ENCODE results near the gene HOTAIR. TPM values are rescaled to one million over a fixed set of nuclear protein-coding genes. Genes with fewer than 3 reads are reported as not detected.

HOTAIR gene
- total RNA-seq, 1 donor from 2014 or later = not detected

GRCh38 chr12:53990311-53991076, 15.7 kb upstream of the HOTAIR start:
- H3K4me1 Mint-ChIP-seq = peaks cover 24% of the 10 kb centered on the region
- no peak for DNase-seq
- no peak overlapping the region for H3K4me3 Mint-ChIP-seq
- peaks cover 3% of the 10 kb centered on the region for H3K36me3 Mint-ChIP-seq (ENCODE audit: low read depth)
- H3K27ac Mint-ChIP-seq = no peak overlapping the region
- H3K9me3 Mint-ChIP-seq = no peaks in the 10 kb centered on the region
- intact Hi-C loops (cut with micrococcal nuclease) = loop anchor here (10.0 kb wide), 1 partner anchor 56 kb away; the partner anchor contains the start of gene HOXC13
- H3K27me3 Mint-ChIP-seq = peaks cover 90% of the 10 kb centered on the region

DNA sequence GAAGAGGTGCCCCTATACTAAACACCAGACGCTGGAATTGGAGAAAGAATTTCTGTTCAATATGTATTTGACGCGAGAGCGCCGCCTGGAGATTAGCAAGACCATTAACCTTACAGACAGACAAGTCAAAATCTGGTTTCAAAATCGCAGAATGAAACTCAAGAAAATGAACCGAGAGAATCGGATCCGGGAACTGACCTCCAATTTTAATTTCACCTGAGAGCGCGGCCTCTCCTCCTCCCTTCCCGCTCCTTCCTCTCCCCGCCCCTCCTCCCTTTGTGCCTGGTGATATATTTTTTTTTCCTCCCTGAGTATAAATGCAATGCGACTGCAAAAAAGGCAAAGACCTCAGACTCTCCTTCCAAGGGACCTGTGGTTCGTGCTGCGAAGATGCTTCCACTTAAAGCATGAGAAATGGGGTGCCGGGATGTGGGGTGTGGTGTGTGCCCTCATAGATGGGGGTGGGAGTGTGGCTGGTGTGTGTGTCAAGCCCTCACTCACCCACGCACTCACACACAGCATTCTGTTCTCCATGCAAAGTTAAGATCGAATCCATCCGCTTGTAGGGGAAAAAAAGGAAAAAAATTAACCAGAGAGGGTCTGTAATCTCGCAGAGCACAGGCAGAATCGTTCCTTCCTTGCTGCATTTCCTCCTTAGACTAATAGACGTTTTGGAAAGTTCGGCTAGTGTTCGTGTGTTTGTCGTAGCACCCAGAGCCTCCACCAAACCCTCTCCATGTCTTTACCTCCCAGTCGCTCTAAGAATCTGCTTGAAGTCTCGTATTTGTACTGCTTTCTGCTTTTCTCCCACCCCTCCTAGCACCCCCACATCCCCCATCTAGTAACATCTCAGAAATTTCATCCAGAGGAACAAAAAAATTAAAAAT, 14.7 kb upstream of the HOTAIR start:
- DNase-seq = peak; percentile 77
- Mint-ChIP-seq H3K9me3 (no peaks in the 10 kb centered on the region), H3K27ac (no peak overlapping the region), H3K36me3 (ENCODE audit: low read depth) (peaks cover 5% of the 10 kb centered on the region), H3K4me1 (peaks cover 26% of the 10 kb centered on the region), H3K27me3 (peaks cover 93% of the 10 kb centered on the region), H3K4me3 (peak overlapping the region; percentile 10)
- intact Hi-C loops (cut with micrococcal nuclease) = loop anchor here (10.0 kb wide), 2 partner anchors 55 to 295 kb away; partner anchors contain the start of gene HOXC13

GRCh38 chr12:53988541-53989226, 13.9 kb upstream of the HOTAIR start:
- intact Hi-C loops (cut with micrococcal nuclease) = loop anchor here (10.0 kb wide), 1 partner anchor 294 kb away; no protein-coding TSS in a partner anchor
- peaks cover 91% of the 10 kb centered on the region for H3K27me3 Mint-ChIP-seq
- no peak overlapping the region for H3K4me3 Mint-ChIP-seq

DNA sequence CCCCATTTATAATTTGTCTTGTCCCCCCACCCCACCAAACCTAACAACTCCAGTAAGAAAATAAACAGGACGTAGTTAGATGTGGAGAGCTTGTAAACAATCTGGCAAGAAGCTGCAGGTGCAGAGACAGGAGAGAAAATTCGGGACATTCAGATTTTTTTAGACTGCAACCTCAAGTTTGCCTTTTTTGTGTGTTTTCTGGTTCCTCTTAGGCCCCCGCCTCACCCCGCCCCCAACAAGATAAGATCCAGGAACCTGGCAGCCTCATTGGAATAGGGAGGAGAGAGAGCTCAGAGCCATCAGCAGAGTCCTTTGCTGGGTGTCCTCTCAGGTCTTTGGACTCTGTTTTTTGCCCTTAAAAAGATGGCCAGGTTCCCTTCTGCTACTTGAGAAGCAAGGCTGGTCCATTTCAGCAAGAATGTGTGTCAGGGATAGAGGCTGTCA, 13.1 kb upstream of the HOTAIR start:
- H3K4me3 Mint-ChIP-seq = no peak overlapping the region
- intact Hi-C loops (cut with micrococcal nuclease) = loop anchor here (10.0 kb wide), 1 partner anchor 293 kb away; no protein-coding TSS in a partner anchor
- H3K36me3 Mint-ChIP-seq (ENCODE audit: low read depth) = peaks cover 2% of the 10 kb centered on the region
- peaks cover 24% of the 10 kb centered on the region for H3K4me1 Mint-ChIP-seq
- H3K27ac Mint-ChIP-seq = no peak overlapping the region
- H3K9me3 Mint-ChIP-seq = no peaks in the 10 kb centered on the region
- DNase-seq = no peak
- H3K27me3 Mint-ChIP-seq = peaks cover 91% of the 10 kb centered on the region

More at GRCh38 chr12:53988541-53989226, 13.9 kb upstream of the HOTAIR start:
- H3K4me1 Mint-ChIP-seq = peaks cover 24% of the 10 kb centered on the region
- H3K27ac Mint-ChIP-seq = no peak overlapping the region
- DNase-seq = no peak
- peaks cover 2% of the 10 kb centered on the region for H3K36me3 Mint-ChIP-seq (ENCODE audit: low read depth)
- H3K9me3 Mint-ChIP-seq = no peaks in the 10 kb centered on the region

DNA sequence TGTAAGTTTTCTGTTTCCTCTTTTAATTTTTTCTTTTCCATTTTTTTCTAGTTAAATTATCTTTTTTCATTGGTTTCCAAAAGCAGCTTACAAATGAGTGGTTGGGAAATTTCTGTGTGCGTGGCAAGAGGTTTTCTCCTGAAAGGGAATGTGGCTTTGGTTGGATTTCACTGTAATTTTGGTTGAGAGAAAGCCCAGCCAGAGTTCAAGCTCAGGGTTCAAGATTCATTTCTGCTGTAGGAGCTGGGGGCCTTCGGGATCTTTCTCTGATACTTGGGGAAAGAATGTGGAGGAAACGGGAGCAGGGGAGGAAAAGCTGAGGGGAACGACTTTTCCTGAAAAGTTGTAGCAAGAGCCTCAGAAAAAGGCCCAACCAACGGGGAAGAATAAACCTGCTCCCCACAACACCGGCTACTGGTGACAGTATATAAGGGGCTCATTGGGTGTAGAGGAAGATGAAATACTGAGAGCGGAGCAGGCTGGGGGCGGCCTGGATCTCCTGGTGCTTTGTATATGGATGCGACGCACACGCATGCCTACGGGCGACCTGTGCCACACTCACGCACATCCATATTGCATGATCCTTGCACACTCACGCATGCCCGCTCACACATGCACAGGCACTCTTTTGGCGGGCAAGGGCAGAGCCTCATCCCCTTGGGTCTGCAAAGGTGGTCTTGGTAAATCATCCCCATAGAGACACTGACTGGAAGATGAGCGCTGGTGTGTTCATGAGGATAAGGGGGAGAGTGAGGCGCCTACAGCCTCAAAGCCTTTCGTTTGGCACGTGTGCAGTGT, 12.1 kb upstream of the HOTAIR start:
- intact Hi-C loops (cut with micrococcal nuclease) = loop anchor here (10.0 kb wide), 1 partner anchor 292 kb away; no protein-coding TSS in a partner anchor
- H3K27me3 Mint-ChIP-seq = peaks cover 90% of the 10 kb centered on the region
- H3K4me3 Mint-ChIP-seq = no peak overlapping the region
- H3K9me3 Mint-ChIP-seq = no peaks in the 10 kb centered on the region
- peaks cover 2% of the 10 kb centered on the region for H3K36me3 Mint-ChIP-seq (ENCODE audit: low read depth)
- DNase-seq = no peak
- H3K27ac Mint-ChIP-seq = no peak overlapping the region
- H3K4me1 Mint-ChIP-seq = peaks cover 24% of the 10 kb centered on the region

DNA sequence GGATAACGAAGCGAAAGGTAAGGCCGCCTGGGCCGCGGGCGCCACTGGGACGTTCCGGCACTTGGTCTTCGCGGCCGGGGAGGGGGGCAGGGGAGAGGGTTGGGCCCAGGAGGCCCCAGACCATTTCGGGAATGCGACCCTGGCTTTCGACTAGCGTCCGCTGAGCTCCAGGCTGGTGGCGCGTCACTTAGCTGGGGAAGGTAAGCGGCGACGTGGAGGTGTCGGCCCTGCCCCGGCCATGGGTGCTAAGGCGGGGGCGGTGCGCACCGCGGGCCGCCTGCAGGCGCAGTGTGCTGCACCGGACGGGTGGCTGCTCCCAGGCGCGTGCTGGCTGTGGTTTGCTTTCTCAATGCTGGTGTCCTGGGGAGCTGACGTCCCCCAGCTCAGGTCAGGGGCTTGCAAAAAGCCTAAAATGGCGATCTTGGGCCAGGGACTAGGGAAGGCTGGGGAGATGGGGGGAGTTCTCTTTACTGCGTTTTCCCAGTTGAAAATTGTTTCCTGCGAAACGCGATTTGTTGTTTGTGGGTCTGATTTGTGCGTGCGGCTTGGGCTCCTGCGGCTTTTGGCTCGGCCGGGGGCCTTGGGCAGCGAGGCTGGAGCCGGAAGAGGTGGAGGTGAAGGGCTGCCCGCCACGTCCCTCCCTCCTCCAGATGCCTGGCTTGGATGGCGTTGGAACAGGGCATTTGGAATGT, 11.4 kb upstream of the HOTAIR start:
- Mint-ChIP-seq H3K9me3 (no peaks in the 10 kb centered on the region), H3K4me1 (peaks cover 24% of the 10 kb centered on the region), H3K27ac (no peak overlapping the region), H3K4me3 (peak overlapping the region; percentile 39), H3K27me3 (peaks cover 91% of the 10 kb centered on the region), H3K36me3 (ENCODE audit: low read depth) (peaks cover 2% of the 10 kb centered on the region)
- DNase-seq = no peak
- intact Hi-C loops (cut with micrococcal nuclease) = loop anchor here (10.0 kb wide), 1 partner anchor 291 kb away; no protein-coding TSS in a partner anchor

- Mint-ChIP-seq H3K4me3 (peak overlapping the region; percentile 59), H3K27me3 (peaks cover 92% of the 10 kb centered on the region), H3K4me1 (peaks cover 24% of the 10 kb centered on the region), H3K36me3 (ENCODE audit: low read depth) (peaks cover 2% of the 10 kb centered on the region), H3K27ac (peak overlapping the region; percentile 39), H3K9me3 (no peaks in the 10 kb centered on the region)
- intact Hi-C loops (cut with micrococcal nuclease) = loop anchor here (10.0 kb wide), 1 partner anchor 291 kb away; no protein-coding TSS in a partner anchor
- no peak for DNase-seq
These were observed 10.9 kb upstream of the HOTAIR start for GRCh38 chr12:53985692-53985993.

DNA sequence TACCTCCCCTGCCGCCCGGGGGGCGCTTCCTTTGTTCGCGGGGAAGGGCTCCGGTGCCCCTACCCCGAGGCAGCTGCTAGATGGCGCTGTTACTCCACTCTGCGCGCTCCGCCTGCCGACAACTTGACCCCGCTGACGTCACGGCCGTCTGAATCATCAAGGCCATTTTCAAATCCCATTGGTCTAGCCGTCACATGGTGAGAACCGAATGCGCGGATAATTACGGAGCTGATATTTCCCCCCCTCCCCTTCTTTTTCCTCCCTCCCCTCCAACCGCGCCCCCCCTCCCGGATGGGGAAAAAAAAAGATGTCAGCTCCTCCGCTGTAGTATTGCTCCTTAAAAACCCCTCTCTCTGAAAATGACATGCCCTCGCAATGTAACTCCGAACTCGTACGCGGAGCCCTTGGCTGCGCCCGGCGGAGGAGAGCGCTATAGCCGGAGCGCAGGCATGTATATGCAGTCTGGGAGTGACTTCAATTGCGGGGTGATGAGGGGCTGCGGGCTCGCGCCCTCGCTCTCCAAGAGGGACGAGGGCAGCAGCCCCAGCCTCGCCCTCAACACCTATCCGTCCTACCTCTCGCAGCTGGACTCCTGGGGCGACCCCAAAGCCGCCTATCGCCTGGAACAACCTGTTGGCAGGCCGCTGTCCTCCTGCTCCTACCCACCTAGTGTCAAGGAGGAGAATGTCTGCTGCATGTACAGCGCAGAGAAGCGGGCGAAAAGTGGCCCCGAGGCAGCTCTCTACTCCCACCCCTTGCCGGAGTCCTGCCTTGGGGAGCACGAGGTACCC, 10.3 kb upstream of the HOTAIR start, which contains the start of gene HOXC10:
HOXC10 (plus strand) TSS at position 246 of the 791 bp plus-strand sequence; CDS start at position 360, 114 bp downstream.
- DNase-seq = peak; percentile 90
- Mint-ChIP-seq H3K27me3 (peaks cover 92% of the 10 kb centered on the region), H3K9me3 (no peaks in the 10 kb centered on the region), H3K27ac (peak within 1 kb of the TSS; percentile 81), H3K36me3 (ENCODE audit: low read depth) (peaks cover 2% of the 10 kb centered on the region), H3K4me1 (peaks cover 24% of the 10 kb centered on the region), H3K4me3 (peak within 1 kb of the TSS; percentile 59)
- intact Hi-C loops (cut with micrococcal nuclease) = loop anchor here (10.0 kb wide), 1 partner anchor 290 kb away; no protein-coding TSS in a partner anchor

DNA sequence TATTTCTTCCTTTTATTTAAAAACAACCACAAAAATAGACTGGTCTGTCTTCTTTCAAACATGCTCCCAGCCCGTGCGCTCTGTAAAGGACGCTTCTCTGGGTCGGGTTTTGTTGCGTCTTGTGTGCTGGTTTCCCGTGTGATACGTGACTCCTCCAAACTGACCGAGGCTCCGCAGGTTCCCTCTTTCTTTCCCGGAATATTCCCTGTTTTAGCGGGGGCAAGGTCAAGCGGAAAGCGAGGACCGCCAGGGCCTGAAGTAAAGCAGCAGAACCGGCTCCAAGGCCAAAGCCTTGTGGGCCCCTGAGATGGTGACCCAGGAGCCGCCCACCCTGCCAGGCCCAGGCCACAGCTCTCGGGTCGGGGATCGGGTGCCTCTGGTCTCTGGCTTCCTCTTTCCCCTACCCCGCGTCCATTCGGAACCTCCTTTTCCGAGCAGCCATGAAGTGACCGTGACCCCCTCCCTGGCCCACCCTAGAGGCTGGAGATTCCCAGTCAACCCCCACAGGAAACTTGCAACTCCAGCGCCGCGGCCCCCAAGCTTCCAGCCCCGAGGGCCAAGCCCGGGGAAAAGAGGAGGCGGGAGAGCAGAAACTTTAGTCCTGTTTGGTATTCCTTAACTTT, 9.3 kb upstream of the HOTAIR start:
- H3K4me3 Mint-ChIP-seq = no peak overlapping the region
- peaks cover 2% of the 10 kb centered on the region for H3K36me3 Mint-ChIP-seq (ENCODE audit: low read depth)
- H3K9me3 Mint-ChIP-seq = no peaks in the 10 kb centered on the region
- no peak overlapping the region for H3K27ac Mint-ChIP-seq
- H3K27me3 Mint-ChIP-seq = peaks cover 92% of the 10 kb centered on the region
- no peak for DNase-seq
- intact Hi-C loops (cut with micrococcal nuclease) = loop anchor here (2.0 to 10.0 kb wide), 2 partner anchors 13 to 289 kb away; no protein-coding TSS in a partner anchor
- peaks cover 15% of the 10 kb centered on the region for H3K4me1 Mint-ChIP-seq

GRCh38 chr12:53983568-53983949, 8.8 kb upstream of the HOTAIR start:
- H3K27me3 Mint-ChIP-seq = peaks cover 92% of the 10 kb centered on the region
- intact Hi-C loops (cut with micrococcal nuclease) = loop anchor here (2.0 to 10.0 kb wide), 2 partner anchors 13 to 289 kb away; no protein-coding TSS in a partner anchor
- H3K4me1 Mint-ChIP-seq = peaks cover 13% of the 10 kb centered on the region
- H3K36me3 Mint-ChIP-seq (ENCODE audit: low read depth) = peaks cover 2% of the 10 kb centered on the region
- H3K27ac Mint-ChIP-seq = no peak overlapping the region
- H3K9me3 Mint-ChIP-seq = no peaks in the 10 kb centered on the region
- H3K4me3 Mint-ChIP-seq = no peak overlapping the region
- DNase-seq = no peak
